HG03045 (cell line): ENCODE results near the gene TEX264.

Experiments
- ATAC-seq: cut with Tn5 transposase; IDR thresholded peaks from one replicate; pipeline ENCODE4 v1.9.1; 2021; ENCODE audit warnings: mild to moderate bottlenecking, moderate library complexity; ENCODE audit not compliant: unreplicated experiment

The TEX264 gene

GRCh38 chr3:51691949-51692348 is 20.9 kb downstream of the TEX264 start:
- no peak for ATAC-seq

- no peak for ATAC-seq
These were observed 21.9 kb downstream of the TEX264 start for GRCh38 chr3:51692980-51693395.

- no peak for ATAC-seq
These were observed 25.9 kb downstream of the TEX264 start for GRCh38 chr3:51696954-51697353.

GRCh38 chr3:51698209-51698608 is 27.2 kb downstream of the TEX264 start:
- ATAC-seq, result no peak

- ATAC-seq, result no peak
These were observed 29.4 kb downstream of the TEX264 start for GRCh38 chr3:51700403-51700802.

- no peak for ATAC-seq
These were observed 31.1 kb downstream of the TEX264 start for GRCh38 chr3:51702156-51702555.

GRCh38 chr3:51703068-51703760 is 32.2 kb downstream of the TEX264 start:
- ATAC-seq, result no peak

- no peak for ATAC-seq
These were observed 32.9 kb downstream of the TEX264 start for GRCh38 chr3:51703761-51704510.

- no peak for ATAC-seq
These were observed 33.5 kb downstream of the TEX264 start for GRCh38 chr3:51704511-51704950.

GRCh38 chr3:51705276-51706020 is 34.4 kb downstream of the TEX264 start:
- ATAC-seq, result no peak

GRCh38 chr3:51706021-51706485 is 35.0 kb downstream of the TEX264 start:
- no peak for ATAC-seq

- no peak for ATAC-seq
These were observed 36.0 kb downstream of the TEX264 start, which contains the start of gene GRM2 for GRCh38 chr3:51706788-51707731. Gene GRM2 (plus strand): TSS chr3:51707068. CDS start chr3:51708984, 1,916 bp downstream.

- ATAC-seq, result no peak
These were observed 37.3 kb downstream of the TEX264 start for GRCh38 chr3:51708216-51708845.

- no peak for ATAC-seq
These were observed 38.0 kb downstream of the TEX264 start for GRCh38 chr3:51709004-51709420.

GRCh38 chr3:51709675-51710074 is 38.6 kb downstream of the TEX264 start:
- ATAC-seq, result no peak

GRCh38 chr3:51710631-51711351 is 39.7 kb downstream of the TEX264 start:
- no peak for ATAC-seq

GRCh38 chr3:51711352-51712037 is 40.4 kb downstream of the TEX264 start:
- no peak for ATAC-seq

GRCh38 chr3:51712038-51712420 is 41.0 kb downstream of the TEX264 start:
- no peak for ATAC-seq

- ATAC-seq, result no peak
These were observed 41.5 kb downstream of the TEX264 start for GRCh38 chr3:51712511-51712931.
